GM12864 (cell line): ENCODE results near the gene SCNN1B.

Source experiments
- DNase-seq: peaks from one replicate; pipeline ENCODE4 v3.0.0-alpha.2; 2011; ENCODE audit warnings: low read depth
- H3K4me3 ChIP-seq: 2 replicates; pipeline ENCODE4 v1.5.1; 2011; ENCODE audit warnings: mild to moderate bottlenecking, low read depth, low read length, control low read depth
- CTCF ChIP-seq: IDR thresholded peaks from 2 replicates; pipeline ENCODE4 v1.5.1; 2011; ENCODE audit warnings: low read depth, mild to moderate bottlenecking, moderate library complexity, low read length, control low read depth, inconsistent platforms; ENCODE audit errors: missing control alignments

The SCNN1B gene

GRCh38 chr16:23353440-23353839 is 51.3 kb downstream of the SCNN1B start:
- DNase-seq = no peak
- H3K4me3 ChIP-seq = no peak overlapping the region
- no peak for TF ChIP-seq CTCF

- TF ChIP-seq CTCF = no peak
- H3K4me3 ChIP-seq = no peak overlapping the region
- DNase-seq = no peak
Observed at GRCh38 chr16:23354246-23354645, 52.1 kb downstream of the SCNN1B start.

- no peak for DNase-seq
- TF ChIP-seq CTCF = no peak
- H3K4me3 ChIP-seq = no peak overlapping the region
Observed at GRCh38 chr16:23355106-23355670, 53.1 kb downstream of the SCNN1B start.

GRCh38 chr16:23356941-23357340 is 54.8 kb downstream of the SCNN1B start:
- no peak overlapping the region for H3K4me3 ChIP-seq
- DNase-seq = no peak
- TF ChIP-seq CTCF = no peak

- no peak for TF ChIP-seq CTCF
- no peak for DNase-seq
- no peak overlapping the region for H3K4me3 ChIP-seq
Observed at GRCh38 chr16:23357761-23358290, 55.7 kb downstream of the SCNN1B start.

GRCh38 chr16:23359092-23359760 is 57.1 kb downstream of the SCNN1B start:
- no peak for DNase-seq
- no peak for TF ChIP-seq CTCF
- H3K4me3 ChIP-seq = no peak overlapping the region
